ENCODE results near the gene GRAMD2A. TPM values are rescaled to one million over a fixed set of nuclear protein-coding genes. Genes with fewer than 3 reads are reported as not detected.

The GRAMD2A gene
- total RNA-seq, 2 donors from 2014 or later, result 2.0 TPM

DNA sequence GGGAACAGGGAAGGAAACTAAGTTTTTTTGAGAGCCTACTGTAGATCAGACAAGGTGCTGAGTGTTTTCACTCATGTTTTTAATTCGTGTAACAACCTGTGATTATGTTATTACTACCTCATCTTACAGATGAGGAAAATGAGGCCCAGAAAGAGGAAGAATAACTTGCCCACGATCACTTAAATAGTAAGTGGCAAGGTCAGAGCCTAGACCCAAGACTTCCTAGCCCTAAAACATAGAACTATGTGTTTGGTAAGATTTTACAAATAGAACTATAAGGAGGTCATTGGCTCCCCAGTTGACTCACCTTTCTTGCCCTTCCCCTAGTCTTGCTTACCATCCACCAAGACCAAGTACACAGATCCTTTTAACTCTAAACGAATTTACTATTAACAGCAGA lies 65.7 kb downstream of the GRAMD2A start:
- WGBS, 2 experiments (ENCODE audit: insufficient coverage in 1 of 2, insufficient read length in 1 of 2), result 93 to 100% methylated on average over 1 to 3 of the region's 3 CpGs
- no peaks in the 10 kb centered on the region for H3K27me3 Mint-ChIP-seq (ENCODE audit: insufficient read depth)
- Histone ChIP-seq H3K4me3 (ENCODE audit: low read length) (no peak overlapping the region), H3K9me3 (ENCODE audit: control insufficient read depth, low read length) (no peaks in the 10 kb centered on the region), H3K36me3 (ENCODE audit: control insufficient read depth, insufficient read depth, low read length) (no peaks in the 10 kb centered on the region), H3K27me3 (ENCODE audit: control insufficient read depth, insufficient read depth, low read length, poor library complexity, severe bottlenecking) (no peaks in the 10 kb centered on the region), H3K9ac (ENCODE audit: extremely low read depth, low read length, poor library complexity, severe bottlenecking) (no peak overlapping the region), H3K4me1 (ENCODE audit: control insufficient read depth, insufficient read depth, low read length) (no peaks in the 10 kb centered on the region), H3K27ac (ENCODE audit: low read depth, low read length) (no peak overlapping the region)
- no peak for DNase-seq
- TF ChIP-seq, protein P1, sequence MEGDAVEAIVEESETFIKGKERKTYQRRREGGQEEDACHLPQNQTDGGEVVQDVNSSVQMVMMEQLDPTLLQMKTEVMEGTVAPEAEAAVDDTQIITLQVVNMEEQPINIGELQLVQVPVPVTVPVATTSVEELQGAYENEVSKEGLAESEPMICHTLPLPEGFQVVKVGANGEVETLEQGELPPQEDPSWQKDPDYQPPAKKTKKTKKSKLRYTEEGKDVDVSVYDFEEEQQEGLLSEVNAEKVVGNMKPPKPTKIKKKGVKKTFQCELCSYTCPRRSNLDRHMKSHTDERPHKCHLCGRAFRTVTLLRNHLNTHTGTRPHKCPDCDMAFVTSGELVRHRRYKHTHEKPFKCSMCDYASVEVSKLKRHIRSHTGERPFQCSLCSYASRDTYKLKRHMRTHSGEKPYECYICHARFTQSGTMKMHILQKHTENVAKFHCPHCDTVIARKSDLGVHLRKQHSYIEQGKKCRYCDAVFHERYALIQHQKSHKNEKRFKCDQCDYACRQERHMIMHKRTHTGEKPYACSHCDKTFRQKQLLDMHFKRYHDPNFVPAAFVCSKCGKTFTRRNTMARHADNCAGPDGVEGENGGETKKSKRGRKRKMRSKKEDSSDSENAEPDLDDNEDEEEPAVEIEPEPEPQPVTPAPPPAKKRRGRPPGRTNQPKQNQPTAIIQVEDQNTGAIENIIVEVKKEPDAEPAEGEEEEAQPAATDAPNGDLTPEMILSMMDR (conservative IDR thresholded peaks at IDR 0.05), result no peak
- no peaks in the 10 kb centered on the region for H3K4me1 Mint-ChIP-seq
- H3K27ac Mint-ChIP-seq, result no peak overlapping the region
- H3K4me3 Mint-ChIP-seq, result no peak overlapping the region
- H3K9me3 Mint-ChIP-seq, result no peaks in the 10 kb centered on the region
- no peaks in the 10 kb centered on the region for H3K36me3 Mint-ChIP-seq (ENCODE audit: low read depth)

DNA sequence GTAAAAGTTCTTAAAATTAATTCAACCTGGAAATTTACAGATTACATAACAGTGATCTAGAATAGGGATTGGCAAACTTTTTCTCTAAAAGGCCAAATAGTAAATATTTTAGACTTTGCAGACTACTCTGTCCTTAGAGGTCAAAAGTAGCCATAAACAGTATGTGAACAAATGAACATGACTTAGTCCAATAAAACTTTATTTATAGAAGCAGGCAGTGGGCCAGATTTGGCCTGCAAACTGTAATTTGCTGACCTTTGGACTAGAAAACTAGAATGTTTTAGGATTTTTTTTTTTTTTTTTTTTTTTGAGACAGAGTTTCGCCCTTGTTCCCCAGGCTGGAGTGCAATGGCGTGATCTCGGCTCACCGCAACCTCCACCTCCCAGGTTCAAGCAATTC lies 67.3 kb downstream of the GRAMD2A start:
- no peaks in the 10 kb centered on the region for H3K4me1 ChIP-seq (ENCODE audit: control insufficient read depth, insufficient read depth, low read length)
- Mint-ChIP-seq H3K36me3 (ENCODE audit: low read depth) (no peaks in the 10 kb centered on the region), H3K27ac (no peak overlapping the region), H3K27me3 (ENCODE audit: insufficient read depth) (no peaks in the 10 kb centered on the region), H3K4me1 (no peaks in the 10 kb centered on the region), H3K9me3 (no peaks in the 10 kb centered on the region), H3K4me3 (no peak overlapping the region)
- H3K9ac ChIP-seq (ENCODE audit: extremely low read depth, low read length, poor library complexity, severe bottlenecking), result no peak overlapping the region
- H3K9me3 ChIP-seq (ENCODE audit: control insufficient read depth, low read length), result no peaks in the 10 kb centered on the region
- H3K27ac ChIP-seq (ENCODE audit: low read depth, low read length), result no peak overlapping the region
- DNase-seq, result no peak
- H3K27me3 ChIP-seq (ENCODE audit: control insufficient read depth, insufficient read depth, low read length, poor library complexity, severe bottlenecking), result no peaks in the 10 kb centered on the region
- 94% methylated on average over 4 of the region's 4 CpGs; no CpG with 5 or more reads in 1 of the 2 experiments for WGBS, 2 experiments (ENCODE audit: insufficient coverage in 1 of 2, insufficient read length in 1 of 2)
- no peak overlapping the region for H3K4me3 ChIP-seq (ENCODE audit: low read length)
- H3K36me3 ChIP-seq (ENCODE audit: control insufficient read depth, insufficient read depth, low read length), result no peaks in the 10 kb centered on the region
- TF ChIP-seq, protein P1 (conservative IDR thresholded peaks at IDR 0.05), result no peak

DNA sequence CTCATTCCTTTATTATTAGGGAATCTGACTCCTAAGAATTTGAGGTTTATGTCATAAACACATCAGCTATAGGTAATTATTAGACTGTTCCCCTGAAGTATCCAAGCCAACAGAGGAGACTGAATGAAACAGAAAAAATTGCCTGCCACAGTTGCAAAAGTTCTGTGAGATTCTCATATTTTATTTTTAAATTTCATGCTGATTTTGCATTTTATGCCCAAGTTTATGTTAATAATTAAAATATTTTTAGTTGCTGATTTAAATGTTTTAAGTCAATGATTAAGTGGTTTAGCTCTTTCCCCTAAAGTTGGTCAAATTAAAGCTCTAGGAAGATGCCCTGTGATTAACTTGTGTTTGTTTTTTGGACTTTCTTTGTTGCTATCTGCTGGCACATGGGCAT lies 69.2 kb downstream of the GRAMD2A start:
- no peak overlapping the region for H3K9ac ChIP-seq (ENCODE audit: extremely low read depth, low read length, poor library complexity, severe bottlenecking)
- no peaks in the 10 kb centered on the region for H3K36me3 ChIP-seq (ENCODE audit: control insufficient read depth, insufficient read depth, low read length)
- no peak for DNase-seq
- no peak overlapping the region for H3K4me3 ChIP-seq (ENCODE audit: low read length)
- H3K27me3 ChIP-seq (ENCODE audit: control insufficient read depth, insufficient read depth, low read length, poor library complexity, severe bottlenecking), result no peaks in the 10 kb centered on the region
- no peaks in the 10 kb centered on the region for H3K9me3 ChIP-seq (ENCODE audit: control insufficient read depth, low read length)
- H3K4me1 Mint-ChIP-seq, result no peaks in the 10 kb centered on the region
- H3K27ac ChIP-seq (ENCODE audit: low read depth, low read length), result no peak overlapping the region
- TF ChIP-seq, protein P1 (conservative IDR thresholded peaks at IDR 0.05), result no peak
- H3K4me3 Mint-ChIP-seq, result no peak overlapping the region
- no peaks in the 10 kb centered on the region for H3K36me3 Mint-ChIP-seq (ENCODE audit: low read depth)
- H3K4me1 ChIP-seq (ENCODE audit: control insufficient read depth, insufficient read depth, low read length), result no peaks in the 10 kb centered on the region
- no peaks in the 10 kb centered on the region for H3K9me3 Mint-ChIP-seq
- no peak overlapping the region for H3K27ac Mint-ChIP-seq
- no peaks in the 10 kb centered on the region for H3K27me3 Mint-ChIP-seq (ENCODE audit: insufficient read depth)
